Measurements from ENCODE around the gene EHD4. TPM values are rescaled to one million over a fixed set of nuclear protein-coding genes. Genes with fewer than 3 reads are reported as not detected.

Gene EHD4
- total RNA-seq, 2 donors from 2014 or later = 18.4 to 22.6 TPM

GRCh38 chr15:41974041-41974440 lies 1.7 kb upstream of the EHD4 start:
- Histone ChIP-seq H3K4me1 (replicated peaks) (no peaks in the 10 kb centered on the region), H3K27me3 (replicated peaks; ENCODE audit: insufficient read depth) (no peaks in the 10 kb centered on the region), H3K36me3 (no peaks in the 10 kb centered on the region), H3K4me3 (no peak overlapping the region), H3K27ac (no peak overlapping the region), H3K9me3 (no peaks in the 10 kb centered on the region)
- TF ChIP-seq POLR2AphosphoS5 (IDR thresholded peaks at IDR 0.05) = no peak
- no peak for TF ChIP-seq POLR2A (IDR thresholded peaks at IDR 0.05)
- TF ChIP-seq CTCF (IDR thresholded peaks at IDR 0.05) = no peak
- no peak for DNase-seq (ENCODE audit: low spot score)
- 96% methylated on average over 1 of the region's 1 CpG for WGBS
- intact Hi-C loops (cut with DNase I) = no loop called here

- Histone ChIP-seq H3K9me3 (no peaks in the 10 kb centered on the region), H3K27me3 (replicated peaks; ENCODE audit: insufficient read depth) (no peaks in the 10 kb centered on the region), H3K4me3 (peak overlapping the region; percentile 83 to 90), H3K4me1 (replicated peaks) (no peaks in the 10 kb centered on the region), H3K27ac (peak overlapping the region; percentile 88 to 90), H3K36me3 (no peaks in the 10 kb centered on the region)
- intact Hi-C loops (cut with DNase I) = no loop called here
- no peak for DNase-seq (ENCODE audit: low spot score)
- 1% methylated on average over 38 of the region's 46 CpGs for WGBS
- no peak for TF ChIP-seq CTCF (IDR thresholded peaks at IDR 0.05)
- no peak for TF ChIP-seq POLR2AphosphoS5 (IDR thresholded peaks at IDR 0.05)
- no peak for TF ChIP-seq POLR2A (IDR thresholded peaks at IDR 0.05)
Observed at GRCh38 chr15:41971895-41972252, 483 bp downstream of the EHD4 start.

- intact Hi-C loops (cut with DNase I) = no loop called here
- peak; percentile 43 for DNase-seq (ENCODE audit: low spot score)
- peak in 2 of 4 experiments; percentile 30 for TF ChIP-seq CTCF (IDR thresholded peaks at IDR 0.05)
- peak; percentile 47 for TF ChIP-seq POLR2AphosphoS5 (IDR thresholded peaks at IDR 0.05)
- peak; percentile 71 for TF ChIP-seq POLR2A (IDR thresholded peaks at IDR 0.05)
- H3K36me3 ChIP-seq = no peaks in the 10 kb centered on the region
- 9% methylated on average over 16 of the region's 16 CpGs for WGBS
- no peaks in the 10 kb centered on the region for H3K27me3 ChIP-seq (replicated peaks; ENCODE audit: insufficient read depth)
- H3K4me3 ChIP-seq = peak overlapping the region; percentile 83 to 90
- H3K27ac ChIP-seq = peak overlapping the region; percentile 88 to 90
- no peaks in the 10 kb centered on the region for H3K4me1 ChIP-seq (replicated peaks)
- H3K9me3 ChIP-seq = no peaks in the 10 kb centered on the region
Observed at GRCh38 chr15:41971089-41971894, 1.1 kb downstream of the EHD4 start.

- H3K36me3 ChIP-seq = no peaks in the 10 kb centered on the region
- DNase-seq (ENCODE audit: low spot score) = no peak
- TF ChIP-seq POLR2A (IDR thresholded peaks at IDR 0.05) (no peak), CTCF (IDR thresholded peaks at IDR 0.05) (no peak), POLR2AphosphoS5 (IDR thresholded peaks at IDR 0.05) (no peak)
- intact Hi-C loops (cut with DNase I) = no loop called here
- no peaks in the 10 kb centered on the region for H3K4me1 ChIP-seq (replicated peaks)
- no peak overlapping the region for H3K4me3 ChIP-seq
- H3K27me3 ChIP-seq (replicated peaks; ENCODE audit: insufficient read depth) = no peaks in the 10 kb centered on the region
- 92% methylated on average over 1 of the region's 1 CpG for WGBS
- H3K27ac ChIP-seq = no peak overlapping the region
- H3K9me3 ChIP-seq = no peaks in the 10 kb centered on the region
Observed at GRCh38 chr15:41970456-41970855, 1.9 kb downstream of the EHD4 start.

- 77% methylated on average over 3 of the region's 3 CpGs for WGBS
- Histone ChIP-seq H3K27me3 (replicated peaks; ENCODE audit: insufficient read depth) (no peaks in the 10 kb centered on the region), H3K4me1 (replicated peaks) (no peaks in the 10 kb centered on the region), H3K36me3 (no peaks in the 10 kb centered on the region), H3K27ac (no peak overlapping the region), H3K4me3 (no peak overlapping the region), H3K9me3 (no peaks in the 10 kb centered on the region)
- DNase-seq (ENCODE audit: low spot score) = no peak
- TF ChIP-seq CTCF (IDR thresholded peaks at IDR 0.05) (no peak), POLR2A (IDR thresholded peaks at IDR 0.05) (no peak), POLR2AphosphoS5 (IDR thresholded peaks at IDR 0.05) (no peak)
- intact Hi-C loops (cut with DNase I) = no loop called here
Observed at GRCh38 chr15:41969851-41970431, 2.4 kb downstream of the EHD4 start.
